TTC549 (cell line): Measurements from ENCODE around the gene TMEM123.
"Not testable (repeated sequence)": the region's sequence is repeated elsewhere in the genome, so short reads cannot be mapped to it uniquely, and the experiment has no call there.

Experiments
- FAIRE-seq: peaks from 2 replicates; lab custom pipeline; 2012; peaks lifted over from hg19 to GRCh38; lab: Jason Lieb, UNC

The TMEM123 gene

GRCh38 chr11:102448869-102449224, 3.7 kb downstream of the TMEM123 start:
- no peak for FAIRE-seq

- FAIRE-seq: no peak
Observed at GRCh38 chr11:102447941-102448868, 4.4 kb downstream of the TMEM123 start.

GRCh38 chr11:102447193-102447592, 5.4 kb downstream of the TMEM123 start:
- FAIRE-seq: no peak

- FAIRE-seq: no peak
Observed at GRCh38 chr11:102446606-102447005, 6.0 kb downstream of the TMEM123 start.

- not testable (repeated sequence) for FAIRE-seq
Observed at GRCh38 chr11:102444693-102445092, 7.9 kb downstream of the TMEM123 start.

DNA sequence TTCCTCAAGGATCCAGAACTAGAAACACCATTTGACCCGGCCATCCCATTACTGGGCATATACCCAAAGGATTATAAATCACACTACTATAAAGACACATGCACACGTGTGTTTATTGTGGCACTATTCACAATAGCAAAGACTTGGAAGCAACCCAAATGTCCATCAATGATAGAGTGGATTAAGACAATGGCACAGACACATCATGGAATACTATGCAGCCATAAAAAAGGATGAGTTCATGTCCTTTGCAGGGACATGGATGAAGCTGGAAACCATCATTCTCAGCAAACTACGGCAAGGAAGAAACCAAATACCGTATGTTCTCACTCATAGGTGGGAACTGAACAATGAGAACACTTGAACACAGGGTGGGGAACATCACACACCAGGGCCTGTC, 8.4 kb downstream of the TMEM123 start:
- not testable (repeated sequence) for FAIRE-seq

DNA sequence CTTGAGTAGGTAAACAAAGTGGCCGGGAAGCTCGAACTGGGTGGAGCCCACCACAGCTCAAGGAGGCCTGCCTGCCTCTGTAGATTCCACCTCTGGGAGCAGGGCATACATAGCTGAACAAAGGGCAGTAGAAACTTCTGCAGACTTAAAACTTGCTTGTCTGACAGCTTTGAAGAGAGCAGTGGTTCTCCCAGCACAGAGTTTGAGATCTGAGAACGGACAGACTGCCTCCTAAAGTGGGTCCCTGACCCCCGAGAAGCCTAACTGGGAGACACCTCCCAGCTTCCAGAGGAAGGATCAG, 13.6 kb downstream of the TMEM123 start:
- FAIRE-seq: not testable (repeated sequence)

DNA sequence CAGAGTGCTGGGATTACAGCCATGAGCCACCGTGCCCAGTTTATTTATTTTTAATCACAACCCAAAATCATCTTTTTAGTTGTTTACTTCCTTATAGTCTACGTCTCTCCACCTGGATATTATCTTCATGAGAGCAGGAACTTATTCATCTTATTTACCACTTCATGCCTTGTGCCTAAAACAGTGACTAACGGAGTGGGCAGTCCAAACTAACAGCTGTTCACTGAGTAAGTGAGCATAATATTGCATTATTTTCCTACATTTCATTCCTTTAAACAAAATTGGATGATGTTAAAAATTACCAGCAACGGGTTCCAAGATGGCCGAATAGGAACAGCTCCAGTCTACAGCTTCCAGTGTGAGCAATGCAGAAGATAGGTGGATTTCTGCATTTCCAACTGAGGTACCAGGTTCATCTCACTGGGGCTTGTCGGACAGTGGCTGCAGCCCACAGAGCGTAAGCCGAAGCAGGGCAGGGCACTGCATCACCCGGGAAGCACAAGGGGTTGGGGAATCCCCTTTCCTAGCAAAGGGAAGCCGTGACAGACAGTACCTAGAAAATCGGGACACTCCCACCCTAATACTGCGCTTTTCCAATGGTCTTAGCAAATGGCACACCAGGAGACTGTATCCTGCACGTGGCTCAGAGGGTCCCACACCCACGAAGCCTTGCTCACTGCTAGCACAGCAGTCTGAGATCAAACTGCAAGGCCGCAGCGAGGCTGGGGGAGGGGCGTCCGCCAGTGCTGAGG, 14.1 kb downstream of the TMEM123 start:
- FAIRE-seq: no peak

GRCh38 chr11:102437727-102438126, 14.8 kb downstream of the TMEM123 start:
- FAIRE-seq: no peak

GRCh38 chr11:102436976-102437375, 15.6 kb downstream of the TMEM123 start:
- no peak for FAIRE-seq

DNA sequence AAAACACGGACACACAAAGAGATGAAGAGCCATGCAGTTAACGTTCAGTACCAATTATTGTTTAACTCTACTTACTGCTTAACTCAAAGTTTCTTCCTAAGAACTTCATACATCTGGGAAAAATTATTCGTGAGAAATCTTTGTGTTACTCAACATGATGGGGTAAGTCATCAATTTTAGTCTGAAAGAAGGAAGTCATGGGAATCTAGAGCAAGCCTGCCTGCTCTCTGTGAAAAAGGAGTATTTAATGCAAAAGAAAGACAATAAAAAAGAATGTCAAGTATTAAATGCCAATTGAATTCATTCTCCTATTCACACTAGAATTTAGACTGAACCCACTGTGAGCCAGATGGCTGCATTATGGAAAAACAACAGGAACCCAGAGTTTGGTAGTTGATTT, 16.0 kb downstream of the TMEM123 start:
- no peak for FAIRE-seq

DNA sequence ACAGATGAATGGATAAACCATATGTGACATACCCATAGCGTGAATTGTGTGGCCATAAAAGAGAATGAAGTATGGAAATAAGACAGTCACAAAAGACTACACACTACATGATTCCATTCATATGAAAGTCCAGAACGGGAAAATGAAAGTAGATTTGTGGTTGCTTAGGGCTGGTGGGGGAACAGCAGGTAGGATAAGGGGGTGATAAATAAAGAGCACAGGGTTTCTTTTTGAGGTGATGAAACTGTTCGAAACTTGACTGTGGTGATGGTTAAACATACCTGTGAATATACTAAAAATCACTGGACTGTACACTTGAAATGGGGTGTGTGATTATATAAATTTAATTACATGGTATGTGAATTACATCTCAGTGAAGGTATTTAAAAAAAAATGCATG, 16.9 kb downstream of the TMEM123 start:
- no peak for FAIRE-seq

GRCh38 chr11:102433571-102433970, 19.0 kb downstream of the TMEM123 start:
- not testable (repeated sequence) for FAIRE-seq

- FAIRE-seq: not testable (repeated sequence)
Observed at GRCh38 chr11:102432560-102432959, 20.0 kb downstream of the TMEM123 start.

DNA sequence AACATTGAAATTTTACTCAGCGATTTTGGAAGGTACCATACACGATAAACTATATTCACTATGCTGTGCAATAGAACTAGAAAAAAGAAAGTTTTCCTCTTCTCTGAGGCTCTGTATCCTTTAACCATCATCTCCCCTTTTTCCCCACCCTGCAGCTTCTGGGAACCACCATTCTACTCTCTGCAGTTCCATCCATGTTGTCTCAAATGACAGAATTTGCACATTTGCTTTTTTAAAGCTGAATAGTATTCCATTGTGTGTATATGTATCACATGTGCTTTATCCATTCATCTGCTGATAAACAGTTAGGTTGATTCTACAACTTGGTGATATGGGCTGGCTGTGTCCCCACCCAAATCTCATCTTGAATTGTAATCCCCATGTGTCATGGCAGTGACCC, 21.2 kb downstream of the TMEM123 start:
- FAIRE-seq: no peak

DNA sequence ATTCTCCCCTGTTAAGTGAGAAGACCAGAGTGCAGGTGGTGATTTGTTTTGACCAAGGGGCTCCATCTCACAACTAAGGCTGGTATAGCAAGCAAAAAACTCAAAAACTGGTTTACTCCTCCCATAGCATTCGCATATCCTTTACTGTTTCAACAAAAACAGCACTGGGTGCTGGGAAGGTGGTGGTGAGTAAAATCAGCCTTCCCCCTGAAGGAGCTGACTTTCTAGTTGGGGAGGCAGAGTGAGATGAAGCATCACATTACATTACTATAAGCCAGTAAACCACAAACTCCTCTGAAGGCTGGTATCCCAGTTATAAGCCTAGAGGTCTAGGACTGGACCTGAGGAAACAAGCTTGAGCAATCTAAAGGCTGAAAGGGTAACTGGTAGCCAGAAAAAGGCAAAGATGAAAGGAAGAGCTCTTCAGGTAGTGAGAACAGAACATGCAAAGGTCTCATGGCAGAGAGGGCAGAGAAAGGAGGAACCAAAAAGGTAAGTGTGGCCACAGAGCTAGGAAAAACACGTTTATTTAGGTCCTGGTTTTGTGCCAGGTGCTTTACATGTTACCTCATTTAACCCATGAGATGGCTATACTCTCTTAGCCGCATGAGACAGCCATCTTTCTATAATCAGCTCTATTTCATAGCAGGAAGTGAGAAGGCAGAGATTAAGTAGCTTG, 22.3 kb downstream of the TMEM123 start:
- FAIRE-seq: no peak

DNA sequence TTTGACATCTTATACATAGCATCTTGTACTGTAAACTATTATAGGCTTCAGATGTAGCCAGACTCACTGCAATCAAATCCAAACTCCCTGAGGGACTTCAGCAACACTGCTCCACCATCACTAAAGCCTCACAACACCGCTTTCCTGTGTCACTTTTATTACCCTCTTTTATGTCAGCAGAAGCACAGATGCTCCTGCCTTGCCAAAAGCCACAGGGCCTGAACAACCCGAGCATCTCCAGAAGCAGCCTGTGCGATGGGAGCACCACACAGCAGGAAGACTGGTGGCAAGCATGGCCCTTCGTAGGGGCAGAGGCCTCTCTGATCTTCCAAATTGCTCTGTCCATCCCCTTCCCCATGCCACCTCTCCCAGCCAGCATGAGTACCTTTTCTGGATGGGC, 22.9 kb downstream of the TMEM123 start:
- FAIRE-seq: no peak

DNA sequence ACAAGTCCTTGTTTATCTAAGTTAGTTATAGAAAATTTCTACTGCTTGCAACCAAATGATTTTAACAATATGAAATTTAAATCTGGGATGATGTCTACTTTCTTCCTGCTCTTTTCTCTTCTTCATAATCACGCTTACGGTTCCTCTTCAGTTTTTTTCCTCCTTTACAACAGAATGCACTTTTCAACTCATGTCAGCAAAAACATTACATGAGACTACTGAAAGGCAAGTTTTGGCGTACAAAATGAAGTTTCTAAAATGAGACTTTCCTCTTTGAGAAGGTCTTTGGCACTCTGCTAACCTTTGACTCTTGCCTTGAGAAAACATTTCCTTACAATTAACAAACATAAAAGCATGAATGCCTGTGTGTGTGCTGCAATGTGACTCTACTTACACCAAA, 23.3 kb downstream of the TMEM123 start:
- no peak for FAIRE-seq

DNA sequence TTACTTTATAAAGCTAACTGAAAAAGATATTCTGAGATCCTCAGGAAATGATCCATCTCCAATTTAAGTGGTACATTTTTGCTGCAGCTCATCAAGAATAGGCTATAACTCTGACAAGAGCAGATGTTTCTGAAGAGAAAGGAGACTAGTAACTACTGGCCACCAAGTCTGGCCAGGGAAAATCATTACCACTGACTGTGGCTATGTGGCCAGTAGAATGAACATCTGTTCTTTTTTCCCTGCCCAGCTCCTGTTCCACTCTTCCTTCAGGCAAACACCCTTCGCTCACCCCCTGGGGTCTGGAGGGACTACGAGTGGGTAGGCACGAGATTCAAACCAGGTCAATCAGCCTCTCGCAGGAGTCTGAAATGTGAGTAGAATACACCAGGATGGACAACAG, 23.9 kb downstream of the TMEM123 start:
- no peak for FAIRE-seq

DNA sequence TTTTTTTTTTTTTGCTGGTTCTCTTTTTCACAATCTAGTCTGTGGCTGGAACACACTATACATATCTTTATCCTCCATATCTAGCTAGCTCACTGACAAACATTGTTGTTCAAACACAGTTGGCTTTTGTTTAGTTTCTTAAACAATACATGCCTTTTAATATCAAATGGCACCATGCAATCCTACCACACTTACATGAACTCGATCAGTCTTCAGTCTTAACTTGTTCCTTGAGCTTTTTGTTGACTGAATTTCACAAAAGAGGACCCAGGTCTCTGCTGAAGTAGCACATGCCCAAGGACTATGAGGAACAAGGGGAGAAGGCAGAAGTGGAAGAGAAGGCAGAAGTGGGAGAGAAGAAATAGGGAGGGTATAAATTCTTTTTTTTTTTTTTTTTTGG, 25.5 kb downstream of the TMEM123 start:
- no peak for FAIRE-seq

- no peak for FAIRE-seq
Observed at GRCh38 chr11:102426570-102426969, 26.0 kb downstream of the TMEM123 start.

DNA sequence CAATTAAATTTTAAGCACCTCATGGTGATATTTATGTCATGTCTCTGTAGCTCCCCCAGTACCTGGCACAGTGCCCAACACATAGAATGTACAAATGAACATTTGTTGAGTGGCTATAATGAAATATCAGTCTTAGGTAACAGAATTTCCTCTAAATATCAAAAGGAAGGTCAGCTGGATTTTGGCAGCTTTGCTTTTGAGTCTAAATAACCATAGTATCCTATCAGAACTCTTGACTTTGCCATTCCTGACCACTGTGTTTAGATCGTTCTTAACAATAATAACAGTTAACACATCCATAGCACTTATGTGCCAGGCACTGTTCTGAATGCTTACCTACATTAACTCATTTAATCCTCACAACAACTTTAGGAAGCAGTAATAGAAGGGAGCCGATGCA, 26.6 kb downstream of the TMEM123 start:
- FAIRE-seq: no peak

GRCh38 chr11:102423936-102424335, 28.6 kb downstream of the TMEM123 start:
- no peak for FAIRE-seq
